GM04503 (cell line): Measurements from ENCODE around the gene KCNQ1OT1.
"Not testable (repeated sequence)": the region's sequence is repeated elsewhere in the genome, so short reads cannot be mapped to it uniquely, and the experiment has no call there.

Experiments
- DNase-seq: peaks from one replicate; pipeline ENCODE4 v3.0.0-alpha.2; 2012; ENCODE audit warnings: low read depth

KCNQ1OT1 gene

DNA sequence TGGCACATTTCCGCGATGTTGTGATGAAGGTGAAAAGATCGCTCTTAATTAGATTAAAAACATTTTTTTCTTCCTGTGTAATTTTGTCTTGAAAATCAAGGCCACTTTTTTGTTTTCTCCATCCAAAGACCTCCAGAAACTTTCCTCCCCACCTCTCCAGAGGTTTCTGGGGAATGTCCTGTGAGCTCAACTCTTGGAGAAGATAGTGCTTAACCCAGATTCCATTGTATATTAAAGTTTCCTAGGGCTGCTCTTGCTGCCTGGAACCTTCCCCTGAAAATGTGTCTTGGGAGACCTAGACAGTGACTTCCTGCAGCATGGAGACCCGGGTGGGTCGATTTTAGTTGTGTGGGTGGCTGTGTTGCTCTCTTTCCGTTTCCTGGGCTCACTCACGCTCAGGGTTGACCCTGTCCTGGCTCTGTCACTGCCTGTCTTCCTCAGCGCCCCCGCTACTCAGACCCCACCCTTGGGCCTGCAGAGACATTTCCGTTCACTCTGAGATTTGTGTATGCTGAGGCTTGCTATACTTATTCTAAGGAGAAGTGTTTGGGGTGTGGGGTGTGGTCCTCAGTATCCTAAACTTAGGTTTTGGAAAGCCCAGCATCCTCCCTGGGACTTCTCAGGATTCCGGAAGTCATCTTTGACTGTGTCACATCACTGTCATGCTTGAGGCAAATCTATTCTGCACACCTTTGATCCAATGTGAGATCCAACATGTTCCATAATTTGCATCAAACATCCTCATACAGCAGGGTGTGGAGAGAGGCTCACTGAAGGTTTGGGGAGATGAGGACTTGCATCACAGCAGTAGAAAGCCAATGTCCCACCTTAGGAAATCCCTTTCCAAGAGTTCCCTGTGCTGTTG lies 47.2 kb downstream of the KCNQ1OT1 start:
- DNase-seq, result no peak

DNA sequence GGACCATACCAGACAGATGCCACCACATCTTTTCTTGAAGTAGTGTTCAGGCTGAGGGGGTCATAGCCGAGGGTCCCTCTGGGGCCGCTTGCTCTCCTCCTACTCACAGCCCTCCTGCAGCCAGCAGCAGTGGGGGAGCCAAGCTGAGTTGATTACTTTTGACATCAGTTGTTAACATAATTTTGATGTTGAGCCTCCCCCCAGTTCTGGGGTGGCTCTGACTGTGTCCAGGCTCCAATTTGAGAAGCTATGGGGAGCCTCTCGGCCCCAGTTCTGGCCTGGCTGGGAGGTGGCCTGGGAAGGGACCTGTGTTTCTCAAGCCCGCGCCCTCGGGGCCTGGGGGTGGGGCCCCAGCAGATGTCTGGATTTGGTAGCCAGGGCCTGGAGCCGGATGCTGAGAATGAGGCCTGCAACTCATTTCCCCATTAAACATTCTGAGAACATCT lies 47.9 kb downstream of the KCNQ1OT1 start:
- DNase-seq, result no peak

DNA sequence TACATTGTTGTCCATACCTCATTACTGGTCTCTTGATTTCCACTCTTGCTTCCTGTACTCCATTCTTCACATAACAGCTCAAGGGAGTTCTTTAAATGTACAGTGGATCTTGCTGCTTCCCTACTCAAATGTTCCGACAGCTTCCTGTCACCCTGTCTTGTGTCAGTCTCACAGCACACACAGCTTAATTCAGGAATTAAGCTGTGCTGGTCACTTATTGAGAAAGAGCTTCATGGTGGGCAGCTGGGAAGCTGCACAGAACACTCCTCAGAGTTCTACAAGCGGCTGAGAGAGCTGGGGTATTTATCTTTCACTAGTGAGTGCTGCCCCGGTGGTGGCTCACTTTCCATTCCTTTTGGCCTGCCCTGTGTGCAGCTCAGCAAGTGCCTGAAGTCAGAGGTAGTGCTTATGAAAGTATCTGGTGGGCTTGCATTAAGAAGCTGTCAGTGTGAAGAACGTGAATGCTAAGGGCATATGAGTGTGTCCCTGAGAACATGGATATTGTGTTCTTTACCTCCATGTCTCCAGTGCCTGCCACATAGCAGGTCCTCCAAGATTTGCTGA lies 48.7 kb downstream of the KCNQ1OT1 start:
- DNase-seq, result no peak

DNA sequence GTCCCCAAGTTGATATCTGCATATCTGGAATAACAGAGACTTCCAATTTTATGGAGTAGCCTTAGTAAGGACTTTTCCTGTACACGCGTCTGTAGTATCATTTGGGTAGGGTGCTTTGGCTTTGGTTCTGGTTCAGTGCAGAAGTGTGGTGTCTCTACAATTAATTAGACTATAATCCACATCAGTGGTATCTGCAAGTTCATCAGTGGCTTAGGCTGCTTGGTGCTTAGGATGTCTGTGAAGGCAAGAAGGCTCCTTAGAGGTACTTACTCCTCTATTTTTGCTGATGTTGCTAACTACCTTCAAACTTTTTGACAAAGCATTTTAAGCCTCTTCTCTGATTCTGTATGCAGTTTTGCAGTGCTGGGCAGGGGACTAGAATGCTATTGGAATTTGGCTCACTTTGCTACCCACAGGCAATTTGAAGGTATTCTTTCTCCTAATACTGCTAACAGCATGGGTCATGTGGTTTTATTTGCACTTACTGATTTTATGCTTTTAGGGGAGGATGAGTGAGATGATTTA lies 49.4 kb downstream of the KCNQ1OT1 start:
- DNase-seq, result no peak

DNA sequence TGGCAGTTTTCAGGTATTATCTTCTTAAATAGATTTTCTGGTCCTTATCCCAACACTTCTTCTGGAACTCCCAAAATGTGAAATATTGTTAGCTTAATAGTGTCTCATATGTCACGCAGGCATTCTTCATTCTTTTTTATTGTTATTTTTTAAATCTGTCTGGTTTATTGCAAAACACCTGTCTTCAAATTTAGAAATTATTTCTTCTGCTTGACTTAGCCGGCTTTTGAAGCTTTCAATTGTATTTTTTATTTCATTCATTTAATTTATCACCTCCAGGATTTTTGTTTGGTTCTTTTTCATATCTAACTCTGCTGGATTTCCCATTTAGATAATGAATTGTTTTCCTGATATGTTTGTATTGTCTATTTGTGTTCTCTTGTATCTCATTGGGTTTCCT lies 49.9 kb downstream of the KCNQ1OT1 start:
- DNase-seq, result no peak

DNA sequence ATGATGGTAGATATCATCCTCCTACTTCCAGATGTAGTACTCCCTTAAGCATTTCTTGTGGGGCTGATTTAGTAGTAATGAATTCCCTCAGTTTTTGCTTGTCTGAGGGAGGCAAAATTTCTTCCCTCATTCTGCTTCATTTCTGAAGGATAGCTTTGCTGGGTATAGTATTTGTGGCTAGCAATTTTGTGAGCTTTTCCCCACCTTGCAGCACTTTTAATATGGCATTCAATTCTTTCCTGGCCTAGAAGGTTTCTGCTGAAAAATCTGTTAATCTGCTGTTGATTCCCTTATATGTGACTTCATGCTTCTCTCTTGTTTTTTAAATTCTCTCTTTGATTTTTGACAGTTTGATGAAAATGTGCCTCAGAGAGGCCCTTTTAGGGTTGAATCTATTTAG lies 50.4 kb downstream of the KCNQ1OT1 start:
- no peak for DNase-seq

DNA sequence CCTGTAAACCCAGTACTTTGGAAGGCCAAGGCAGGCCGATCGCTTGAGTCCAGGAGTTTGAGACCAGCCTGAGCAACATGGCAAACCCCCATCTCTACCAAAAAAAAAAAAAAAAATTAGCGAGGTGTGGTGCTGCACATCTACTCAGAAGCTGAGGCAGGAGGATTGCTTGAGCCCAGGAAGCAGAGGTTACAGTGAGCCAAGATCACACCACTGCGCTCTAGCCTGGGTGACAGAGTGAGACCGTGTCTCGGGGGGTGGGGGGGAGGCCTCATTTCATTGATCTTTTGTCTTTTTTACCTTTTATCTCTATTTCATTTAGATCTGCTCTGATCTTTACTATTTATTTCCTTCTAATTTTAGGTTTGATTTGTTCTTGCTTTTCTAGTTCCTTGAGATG lies 51.8 kb downstream of the KCNQ1OT1 start:
- no peak for DNase-seq

DNA sequence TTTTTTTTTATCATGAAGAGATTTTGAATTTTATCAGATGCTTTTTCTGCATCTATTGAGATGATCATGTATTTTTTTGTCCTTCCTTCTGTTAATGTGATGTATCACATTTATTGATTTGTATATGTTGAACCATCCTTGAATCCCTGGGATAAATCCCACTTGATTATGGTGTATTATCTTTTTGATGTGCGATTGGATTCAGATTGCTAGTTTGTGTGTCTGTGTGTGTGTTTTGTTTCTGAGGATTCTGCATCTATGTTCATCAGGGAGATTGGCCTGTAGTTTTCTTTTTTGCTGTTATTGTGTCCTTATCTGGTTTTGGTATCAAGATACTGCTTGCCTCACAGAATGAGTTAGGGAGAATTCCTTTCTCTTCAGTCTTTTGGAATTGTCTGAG lies 52.6 kb downstream of the KCNQ1OT1 start:
- DNase-seq, result no peak

DNA sequence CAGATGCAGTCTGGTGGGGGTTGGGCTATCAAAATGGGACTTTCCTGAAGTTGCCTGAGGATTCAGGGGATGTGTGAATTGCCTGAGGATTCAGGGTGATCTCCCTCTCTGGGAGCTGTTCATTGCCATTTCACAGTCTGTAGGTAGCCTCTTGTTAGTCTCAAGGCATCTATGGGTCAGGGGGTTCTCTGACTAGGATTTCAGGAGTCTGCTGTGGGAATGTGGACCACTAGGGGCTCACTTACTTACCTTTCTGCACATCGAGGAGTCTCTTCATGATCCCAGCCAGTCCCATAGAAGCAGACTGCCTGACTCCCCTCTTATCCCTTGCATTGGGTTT lies 54.0 kb downstream of the KCNQ1OT1 start:
- DNase-seq, result no peak

DNA sequence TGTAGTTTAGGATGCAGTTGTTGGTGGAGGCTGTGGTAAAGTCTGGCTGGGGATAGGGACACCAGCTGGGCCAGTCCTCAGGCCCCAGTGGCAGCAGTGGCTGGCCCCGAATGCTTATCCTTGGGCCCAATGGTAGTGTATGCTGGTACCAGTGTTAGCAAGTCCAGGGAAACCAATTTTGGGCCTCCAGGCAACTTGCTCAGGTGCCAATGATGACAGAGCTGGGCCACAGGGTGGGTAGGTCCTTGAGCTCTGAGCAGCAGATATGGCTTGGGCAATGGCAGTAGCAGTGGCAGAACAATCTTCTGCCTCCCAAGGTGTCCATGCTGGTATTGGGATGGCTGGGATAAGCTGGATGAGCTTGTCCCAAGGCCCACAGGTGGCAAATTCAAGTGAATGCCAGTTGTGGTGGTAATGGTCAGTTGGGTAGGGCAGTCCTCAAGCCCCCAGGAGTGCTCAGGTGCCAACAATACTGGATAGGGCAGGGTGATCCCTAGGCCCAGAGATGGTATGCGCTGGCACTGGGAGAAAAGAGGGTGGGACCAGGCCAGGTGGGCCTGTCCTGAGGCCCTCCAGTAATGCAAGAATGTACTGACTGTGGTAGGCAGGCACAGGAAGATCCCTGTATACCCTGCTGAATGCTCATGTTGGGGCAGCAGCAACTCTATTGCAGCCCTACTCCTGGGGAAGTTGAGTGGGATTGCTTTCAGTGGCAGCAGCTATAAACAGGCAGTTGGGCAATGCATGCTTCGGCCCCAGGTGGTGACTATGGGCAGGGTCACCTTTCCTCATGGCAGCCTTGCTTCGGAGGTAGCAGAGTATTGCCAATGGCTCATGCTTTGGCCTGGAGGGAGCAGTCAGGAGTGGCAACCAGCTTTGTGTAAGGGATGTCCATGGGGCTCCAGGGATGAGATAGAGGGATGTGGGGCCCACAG lies 54.7 kb downstream of the KCNQ1OT1 start:
- no peak for DNase-seq

DNA sequence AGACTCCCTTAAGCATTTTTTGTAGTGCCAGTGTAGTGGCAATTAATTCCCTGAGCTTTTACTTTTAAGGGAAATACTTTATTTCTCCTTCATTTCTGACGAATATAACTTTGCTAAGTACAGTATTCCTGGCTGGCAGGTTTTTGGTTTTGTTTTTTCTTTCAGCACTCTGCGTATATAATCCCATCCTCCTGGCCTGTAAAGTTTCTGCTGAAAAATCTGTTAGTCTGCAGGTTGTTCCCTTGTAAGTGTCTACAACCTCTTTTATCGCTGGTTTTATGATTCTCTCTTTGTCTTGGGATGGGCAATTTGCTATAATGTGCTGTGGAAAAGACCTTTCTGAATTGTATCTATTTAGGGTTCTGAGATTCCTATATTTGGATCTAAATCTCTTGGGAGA lies 56.0 kb downstream of the KCNQ1OT1 start:
- no peak for DNase-seq

DNA sequence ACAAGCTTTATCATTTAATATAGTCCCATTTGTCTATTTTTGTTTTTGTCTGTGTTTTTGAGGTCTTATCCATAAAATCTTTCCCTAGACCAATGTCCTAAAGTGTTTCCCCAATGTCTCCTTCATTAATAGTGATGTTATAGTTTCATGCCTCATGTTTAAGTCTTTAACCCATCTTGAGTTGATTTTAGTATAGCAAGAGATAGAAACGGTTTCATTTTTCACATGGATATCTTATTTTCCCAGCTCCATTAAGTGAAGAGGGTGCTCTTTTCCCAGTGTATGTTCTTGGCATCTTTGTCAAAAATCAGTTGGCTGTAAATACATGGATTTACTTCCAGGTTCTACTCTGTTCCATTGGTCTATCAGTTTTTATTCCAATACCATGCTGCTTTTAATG lies 58.2 kb downstream of the KCNQ1OT1 start:
- no peak for DNase-seq

DNA sequence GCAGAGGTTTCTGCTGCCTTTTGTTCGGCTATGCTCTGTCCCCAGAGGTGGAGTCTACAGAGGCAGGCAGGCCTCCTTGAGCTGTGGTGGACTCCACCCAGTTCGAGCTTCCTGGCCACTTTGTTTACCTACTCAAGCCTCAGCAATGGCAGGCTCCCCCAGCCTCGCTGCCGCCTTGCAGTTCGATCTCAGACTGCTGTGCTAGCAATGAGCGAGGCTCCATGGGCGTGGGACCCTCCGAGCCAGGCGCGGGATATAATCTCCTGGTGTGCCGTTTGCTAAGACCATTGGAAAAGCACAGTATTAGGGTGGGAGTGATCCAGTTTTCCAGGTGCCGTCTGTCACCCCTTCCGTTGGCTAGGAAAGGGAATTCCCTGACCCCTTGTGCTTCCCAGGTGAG lies 60.0 kb downstream of the KCNQ1OT1 start:
- DNase-seq, result not testable (repeated sequence)

DNA sequence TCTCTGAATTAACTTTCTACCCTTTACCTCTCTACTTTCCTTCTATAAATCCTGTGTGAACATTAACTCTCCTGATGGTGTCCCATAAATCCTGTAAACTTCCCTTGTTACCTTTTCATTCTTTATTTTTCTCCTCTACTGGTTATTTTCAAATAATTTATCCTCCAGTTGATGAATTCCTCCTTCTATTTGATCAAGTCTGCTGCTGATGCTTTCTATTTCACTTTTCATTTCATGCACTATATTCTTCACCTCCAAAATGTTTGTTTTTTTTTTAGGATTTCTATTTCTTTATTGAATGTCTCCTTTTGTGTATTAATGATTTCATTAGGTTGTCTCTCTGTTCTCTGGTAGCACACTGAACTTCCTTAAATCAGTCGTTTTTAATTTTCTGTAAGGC lies 68.6 kb downstream of the KCNQ1OT1 start:
- DNase-seq, result no peak

DNA sequence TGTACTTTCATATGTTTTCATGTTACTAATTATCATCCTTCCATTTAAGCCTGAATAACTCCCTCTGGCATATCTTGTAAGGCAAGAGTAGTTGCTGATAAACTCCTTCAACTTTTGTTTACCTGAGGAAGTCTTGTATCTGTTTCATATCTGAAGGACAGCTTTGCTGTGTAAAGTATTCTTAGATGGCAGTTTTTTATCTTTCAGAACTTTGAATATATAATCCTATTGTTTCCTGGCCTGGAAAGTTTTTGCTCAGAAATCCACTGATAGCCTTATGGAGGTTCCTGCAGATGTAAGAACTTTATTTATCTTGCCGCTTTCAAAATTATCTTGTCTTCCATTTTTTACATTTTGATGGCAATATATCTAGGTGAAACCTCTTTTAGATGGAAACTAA lies 69.1 kb downstream of the KCNQ1OT1 start:
- no peak for DNase-seq

DNA sequence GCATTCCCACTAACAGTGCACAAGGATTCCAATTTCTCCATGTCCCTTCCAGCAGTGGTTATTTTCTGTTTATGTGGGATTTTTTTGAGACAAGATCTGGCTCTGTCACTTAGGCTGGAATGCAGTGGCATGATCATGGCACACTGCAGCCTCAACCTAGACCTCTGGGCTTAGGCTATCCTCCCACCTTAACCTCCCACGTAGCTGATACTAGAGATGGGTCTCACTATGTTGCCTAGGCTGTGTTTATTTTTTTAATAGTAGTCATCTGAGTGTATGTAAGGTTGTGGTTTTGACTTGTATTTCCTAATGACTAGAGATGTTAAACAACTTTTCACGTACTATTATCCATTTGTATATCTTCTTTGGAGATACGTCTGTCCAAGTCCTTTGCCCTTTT lies 74.6 kb downstream of the KCNQ1OT1 start:
- no peak for DNase-seq

DNA sequence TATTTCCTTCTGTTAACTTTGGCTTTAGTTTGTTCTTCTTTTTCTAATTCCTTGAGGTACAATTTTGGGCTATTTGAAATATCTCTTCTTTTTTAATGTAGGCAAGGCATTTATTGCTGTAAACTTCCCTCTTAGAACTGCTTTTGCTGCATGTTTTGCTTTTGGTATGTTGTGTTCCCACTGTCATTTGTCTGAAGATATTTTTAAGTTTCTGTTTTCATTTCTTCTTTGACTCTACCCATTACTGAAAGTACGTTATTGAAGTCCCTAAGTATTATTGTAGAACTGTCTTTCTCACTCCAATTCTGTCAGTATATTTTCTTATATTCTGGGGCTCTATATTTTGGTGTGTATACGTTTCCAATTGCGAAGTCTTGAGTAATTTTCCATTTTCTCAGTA lies 77.9 kb downstream of the KCNQ1OT1 start:
- no peak for DNase-seq

DNA sequence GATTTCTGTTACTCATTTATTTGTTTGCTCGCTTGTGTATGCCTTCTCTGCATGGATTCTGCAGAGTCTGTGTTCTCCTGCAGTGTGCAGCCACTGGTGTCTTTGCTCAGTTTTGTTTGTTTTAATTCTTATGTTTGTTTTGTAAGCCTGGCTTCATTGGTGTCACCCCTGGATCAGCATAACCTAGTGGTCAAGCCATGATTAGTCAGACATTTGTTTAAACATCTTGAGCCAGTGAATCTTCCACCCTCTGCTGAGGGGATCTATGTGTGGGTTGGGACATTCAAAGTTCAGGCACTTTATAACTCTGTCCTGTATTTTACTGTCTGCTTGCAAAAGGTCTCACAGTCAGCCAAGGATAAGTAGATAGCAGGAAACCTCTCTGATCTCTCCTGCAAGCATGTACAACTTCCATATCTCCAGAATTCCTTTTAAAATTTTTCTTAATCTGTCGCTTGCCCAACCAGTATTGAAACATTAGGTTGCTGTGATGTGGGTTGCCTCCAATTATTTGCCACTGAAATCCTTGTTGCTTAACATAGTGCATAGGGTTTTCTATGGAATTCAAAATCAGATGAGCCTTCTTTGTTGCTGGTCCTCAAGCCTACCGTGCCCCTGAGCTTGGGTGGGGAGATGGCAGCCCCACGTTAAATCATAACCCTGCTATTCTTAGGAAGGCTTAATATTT lies 86.8 kb downstream of the KCNQ1OT1 start:
- no peak for DNase-seq

DNA sequence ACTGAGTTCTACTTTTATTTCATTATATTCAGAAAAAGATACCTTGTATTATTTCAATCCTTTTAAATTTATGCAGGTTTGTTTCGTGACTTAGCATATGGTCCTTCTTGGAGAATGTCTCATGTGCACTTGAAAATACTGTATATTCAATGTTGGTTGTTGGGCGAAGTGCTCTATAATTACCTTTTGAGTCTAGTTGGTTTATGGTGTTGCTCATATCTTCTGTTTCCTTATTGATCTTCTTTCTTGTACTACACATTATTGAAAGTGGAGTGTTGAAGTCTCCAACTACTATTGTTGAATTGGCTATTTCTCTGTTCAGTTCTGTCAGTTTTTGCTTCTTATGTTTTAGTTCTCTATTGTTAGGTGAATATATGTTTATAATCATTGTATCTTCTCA lies 90.4 kb downstream of the KCNQ1OT1 start:
- DNase-seq, result no peak

DNA sequence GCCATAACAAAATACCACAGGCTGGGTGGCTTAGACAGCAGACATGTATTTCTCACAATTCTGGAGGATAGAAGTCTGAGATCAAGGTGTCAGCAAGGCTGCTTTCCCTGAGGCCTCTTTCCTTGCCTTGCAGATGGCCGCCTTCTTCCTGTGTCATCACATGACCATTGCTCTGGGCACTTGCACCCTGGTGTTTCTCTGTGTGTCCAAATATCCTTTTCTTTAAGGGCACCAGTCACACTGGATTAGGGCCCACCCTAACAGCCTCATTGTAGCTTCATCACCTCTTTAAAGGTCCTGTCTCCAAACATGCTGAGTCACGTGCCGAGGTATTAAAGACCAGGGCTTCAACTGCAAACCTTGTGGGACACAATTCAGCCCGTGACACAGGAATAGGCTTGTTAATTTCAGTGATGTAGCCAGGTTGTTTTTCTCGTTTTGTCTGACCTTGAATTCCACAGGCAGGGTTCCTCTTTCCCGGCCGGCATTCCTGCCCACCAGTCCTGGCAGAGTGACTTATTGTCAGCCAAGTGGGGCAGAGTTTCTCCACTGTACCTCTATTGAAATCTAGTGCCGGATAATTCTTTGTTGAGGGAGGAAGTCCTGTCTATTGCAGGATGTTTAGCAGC lies 100.1 kb downstream of the KCNQ1OT1 start:
- no peak for DNase-seq

DNA sequence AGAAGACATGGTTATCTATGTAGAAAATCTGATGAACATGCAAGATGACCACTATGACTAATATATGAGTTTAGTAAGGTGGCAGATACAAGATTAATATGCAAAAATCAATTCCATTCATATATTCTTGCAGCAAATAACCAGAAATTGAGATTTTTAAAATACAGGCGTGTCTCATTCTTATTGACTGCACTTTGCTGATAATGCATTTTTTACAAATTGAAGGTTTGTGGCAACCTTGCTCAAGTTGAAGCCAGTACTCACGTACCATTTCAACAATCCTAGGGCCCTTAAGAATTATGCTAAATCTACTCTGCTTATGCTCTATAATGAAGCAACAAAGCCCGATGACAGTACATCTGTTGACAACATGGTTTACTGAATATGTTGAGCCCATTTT lies 104.6 kb downstream of the KCNQ1OT1 start:
- DNase-seq, result no peak

DNA sequence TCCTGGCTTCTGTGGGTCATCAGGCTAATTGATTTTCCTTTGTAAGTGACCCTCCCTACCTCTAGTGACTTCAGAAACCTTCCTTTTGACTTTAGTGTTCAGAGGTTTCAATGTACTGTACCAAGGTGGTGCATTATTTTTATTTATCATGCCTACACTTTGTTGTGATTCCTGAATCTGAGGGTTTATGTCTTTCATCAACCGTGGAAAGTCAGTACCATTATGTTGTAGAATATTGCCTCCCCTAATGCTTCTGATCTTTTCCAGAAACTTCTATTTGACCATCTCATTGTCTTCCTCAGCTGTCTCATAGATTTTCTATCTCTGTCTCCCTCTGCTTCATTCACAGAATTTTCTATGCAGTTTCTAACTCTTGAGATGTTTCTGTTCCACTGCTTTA lies 105.5 kb downstream of the KCNQ1OT1 start:
- DNase-seq, result no peak
